CD14-positive monocyte (primary cell): ENCODE results near the gene CCNC. TPM values are rescaled to one million over a fixed set of nuclear protein-coding genes. Genes with fewer than 3 reads are reported as not detected.

Source experiments
- DNase-seq, 3 donors: peaks; one replicate each; pipeline ENCODE4 v3.0.0-alpha.2; 2011 to 2022
- H2AFZ ChIP-seq: 2 replicates; pipeline ENCODE4 v1.6.0; 2012; ENCODE audit warnings: mild to moderate bottlenecking, low read depth, low read length, inconsistent platforms; ENCODE audit not compliant: insufficient read depth, poor library complexity, severe bottlenecking
- H3K27ac ChIP-seq, 2 donors: 1 replicate in 1 of 2; 2 replicates in 1 of 2; pipeline ENCODE4 v1.5.1; 2012 to 2013; ENCODE audit warnings: low read length in 2 of 2, control low read depth in 1 of 2, inconsistent platforms in 1 of 2, low read depth in 1 of 2, mild to moderate bottlenecking in 1 of 2
- H3K27me3 ChIP-seq, 2 donors: one replicate each; pipeline versions ENCODE4 v1.6.0 to v1.6.1; 2011 to 2013; ENCODE audit warnings: low read length in 2 of 2; ENCODE audit not compliant: control insufficient read depth in 2 of 2, insufficient read depth in 2 of 2
- H3K36me3 ChIP-seq, 2 donors: replicated peaks in 1 of 2; 1 replicate in 1 of 2; 2 replicates in 1 of 2; pipeline versions ENCODE4 v1.5.1 to v1.6.1; 2012 to 2013; ENCODE audit warnings: low read length in 2 of 2, control low read depth in 1 of 2, inconsistent platforms in 1 of 2, mild to moderate bottlenecking in 1 of 2; ENCODE audit not compliant: insufficient read depth in 2 of 2, control insufficient read depth in 1 of 2
- H3K4me1 ChIP-seq, 2 donors: 1 replicate in 1 of 2; 2 replicates in 1 of 2; pipeline versions ENCODE4 v1.5.1 to v1.6.1; 2012 to 2013; ENCODE audit warnings: low read length in 2 of 2, control low read depth in 1 of 2, inconsistent platforms in 1 of 2, mild to moderate bottlenecking in 1 of 2, moderate library complexity in 1 of 2; ENCODE audit not compliant: insufficient read depth in 2 of 2, control insufficient read depth in 1 of 2
- H3K4me2 ChIP-seq: replicated peaks from 2 replicates; pipeline ENCODE3; 2012; ENCODE audit warnings: low read length, moderate library complexity, mild to moderate bottlenecking; ENCODE audit not compliant: poor library complexity, severe bottlenecking; ENCODE audit errors: extremely low read depth
- H3K4me3 ChIP-seq, 3 experiments: fragments of 200-600 bp in 1 of 3; sonication (generic) in 1 of 3; replicated peaks in 1 of 3; 1 replicate in 2 of 3; 2 replicates in 1 of 3; pipeline ENCODE4 v1.5.1; 2011 to 2013; ENCODE audit warnings: low read length in 3 of 3, mild to moderate bottlenecking in 3 of 3, control low read depth in 2 of 3, low read depth in 2 of 3, inconsistent platforms in 1 of 3, moderate library complexity in 1 of 3
- H3K79me2 ChIP-seq: 2 replicates; pipeline ENCODE4 v1.6.0; 2012; ENCODE audit warnings: mild to moderate bottlenecking, control low read depth, inconsistent platforms, low read length, moderate library complexity; ENCODE audit not compliant: insufficient read depth
- H3K9ac ChIP-seq: 2 replicates; pipeline ENCODE4 v1.6.0; 2017; ENCODE audit warnings: low read length, mild to moderate bottlenecking; ENCODE audit not compliant: insufficient read depth, poor library complexity, severe bottlenecking
- H3K9me3 ChIP-seq, 2 donors: replicated peaks in 1 of 2; 1 replicate in 1 of 2; 2 replicates in 1 of 2; pipeline versions ENCODE4 v1.5.1 to v1.6.1; 2012 to 2013; ENCODE audit warnings: low read length in 2 of 2, control low read depth in 1 of 2; ENCODE audit not compliant: control insufficient read depth in 1 of 2, insufficient read depth in 1 of 2
- H4K20me1 ChIP-seq: 2 replicates; pipeline ENCODE4 v1.6.0; 2012; ENCODE audit warnings: mild to moderate bottlenecking, low read length, control low read depth, moderate library complexity; ENCODE audit not compliant: insufficient read depth
- H3K27ac Mint-ChIP-seq, 7 donors: one replicate each; pipeline ENCODE4 v1.8.0; 2020; ENCODE audit warnings: mild to moderate bottlenecking in 7 of 7, mixed read lengths in 7 of 7, moderate library complexity in 6 of 7, inconsistent platforms in 2 of 7
- H3K27me3 Mint-ChIP-seq, 3 donors: one replicate each; pipeline ENCODE4 v1.8.0; 2021 to 2022; ENCODE audit warnings: low read depth in 3 of 3, mild to moderate bottlenecking in 3 of 3, mixed read lengths in 3 of 3, moderate library complexity in 3 of 3, inconsistent platforms in 1 of 3
- H3K36me3 Mint-ChIP-seq, 2 donors: one replicate each; pipeline ENCODE4 v1.8.0; 2020; ENCODE audit warnings: mixed read lengths in 2 of 2, inconsistent platforms in 1 of 2, mild to moderate bottlenecking in 1 of 2
- H3K4me1 Mint-ChIP-seq: one replicate; pipeline ENCODE4 v1.8.0; 2020; ENCODE audit warnings: mild to moderate bottlenecking, mixed read lengths
- H3K4me3 Mint-ChIP-seq, 2 donors: one replicate each; pipeline ENCODE4 v1.8.0; 2020; ENCODE audit warnings: mild to moderate bottlenecking in 2 of 2, mixed read lengths in 2 of 2, moderate library complexity in 1 of 2
- H3K9me3 Mint-ChIP-seq, 7 donors: one replicate each; pipeline ENCODE4 v1.8.0; 2020 to 2022; ENCODE audit warnings: mixed read lengths in 7 of 7, mild to moderate bottlenecking in 6 of 7, moderate library complexity in 6 of 7, inconsistent platforms in 2 of 7
- WGBS: methylation state at CpG from one replicate; pipeline ENCODE4 v1.1.5; 2013; ENCODE audit warnings: missing lambda C conversion rate; ENCODE audit not compliant: insufficient coverage; 5-methylcytosine and 5-hydroxymethylcytosine counted together
- intact Hi-C, 2 donors: fragments of 100-400 bp; cut with micrococcal nuclease; formaldehyde crosslinking; loops; one replicate each; pipeline versions ENCODE4 v1.15.0 to v1.15.1; 2023
- polyA plus RNA-seq, 3 donors: library from polyadenylated mRNA; depleted of rRNA in 1 of 3; unstranded in 2 of 3; stranded (reverse) in 1 of 3; fragments of 300-500 nt in 2 of 3; fragments of >200 nt in 1 of 3; fragmentation: Illumina TruSeq in 2 of 3; gene quantifications; 1 replicate in 2 of 3; 2 replicates in 1 of 3; pipeline ENCODE4 v1.2.3, GENCODE V29; 2012 to 2021
- TF ChIP-seq, protein P1 (sequence below): fragments of 200-600 bp; IDR thresholded peaks from one replicate; pipeline ENCODE4 v1.8.0; 2022; ENCODE audit warnings: antibody characterized with exemption, mild to moderate bottlenecking

CCNC gene
- polyA plus RNA-seq, 3 donors: 14.9 to 41.9 (median 35.6) TPM

DNA sequence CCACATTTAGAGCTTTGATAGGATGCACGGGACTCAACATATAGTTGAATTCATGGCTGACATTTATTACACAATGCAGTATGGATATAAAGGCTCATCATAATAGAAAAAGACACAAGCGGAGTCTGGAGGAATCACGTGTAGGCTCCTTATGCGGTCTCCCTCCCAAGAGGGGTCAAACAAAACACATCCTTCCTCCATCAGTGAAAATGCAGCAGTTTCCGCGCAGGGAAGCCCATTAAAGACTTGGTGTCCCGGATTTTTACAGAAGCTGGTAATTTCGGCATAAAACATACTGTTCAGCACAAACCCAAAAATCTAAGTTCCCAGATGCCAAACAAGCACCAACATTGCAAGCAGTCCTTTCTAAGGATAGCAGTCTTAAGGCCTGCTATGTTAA, 54.4 kb downstream of the CCNC start:
- Mint-ChIP-seq H3K27me3 (peaks cover 10 to 32% (median 26%) of the 10 kb centered on the region in 3 donors), H3K4me1 (peaks cover 14% of the 10 kb centered on the region), H3K9me3 (peaks cover 0 to 2% (median 0%) of the 10 kb centered on the region in 7 donors), H3K36me3 (peaks cover 0 to 3% of the 10 kb centered on the region in 2 donors), H3K27ac (peak overlapping the region in 1 of 7 donors; percentile 10), H3K4me3 (peak overlapping the region; percentile 12 to 39)
- Histone ChIP-seq H3K4me2 (peak overlapping the region; percentile 92), H3K4me3 (no peak overlapping the region), H2AFZ (peak overlapping the region; percentile 96), H4K20me1 (no peaks in the 10 kb centered on the region), H3K9me3 (no peaks in the 10 kb centered on the region), H3K27me3 (peaks cover 0 to 15% of the 10 kb centered on the region in 2 donors), H3K4me1 (peaks cover 10 to 11% of the 10 kb centered on the region in 2 donors), H3K9ac (no peak overlapping the region), H3K79me2 (no peaks in the 10 kb centered on the region), H3K27ac (no peak overlapping the region), H3K36me3 (no peaks in the 10 kb centered on the region)
- DNase-seq: no peak
- WGBS: 76% methylated on average over 7 of the region's 8 CpGs
- TF ChIP-seq, protein P1, sequence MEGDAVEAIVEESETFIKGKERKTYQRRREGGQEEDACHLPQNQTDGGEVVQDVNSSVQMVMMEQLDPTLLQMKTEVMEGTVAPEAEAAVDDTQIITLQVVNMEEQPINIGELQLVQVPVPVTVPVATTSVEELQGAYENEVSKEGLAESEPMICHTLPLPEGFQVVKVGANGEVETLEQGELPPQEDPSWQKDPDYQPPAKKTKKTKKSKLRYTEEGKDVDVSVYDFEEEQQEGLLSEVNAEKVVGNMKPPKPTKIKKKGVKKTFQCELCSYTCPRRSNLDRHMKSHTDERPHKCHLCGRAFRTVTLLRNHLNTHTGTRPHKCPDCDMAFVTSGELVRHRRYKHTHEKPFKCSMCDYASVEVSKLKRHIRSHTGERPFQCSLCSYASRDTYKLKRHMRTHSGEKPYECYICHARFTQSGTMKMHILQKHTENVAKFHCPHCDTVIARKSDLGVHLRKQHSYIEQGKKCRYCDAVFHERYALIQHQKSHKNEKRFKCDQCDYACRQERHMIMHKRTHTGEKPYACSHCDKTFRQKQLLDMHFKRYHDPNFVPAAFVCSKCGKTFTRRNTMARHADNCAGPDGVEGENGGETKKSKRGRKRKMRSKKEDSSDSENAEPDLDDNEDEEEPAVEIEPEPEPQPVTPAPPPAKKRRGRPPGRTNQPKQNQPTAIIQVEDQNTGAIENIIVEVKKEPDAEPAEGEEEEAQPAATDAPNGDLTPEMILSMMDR: no peak
- intact Hi-C loops: no loop called here

DNA sequence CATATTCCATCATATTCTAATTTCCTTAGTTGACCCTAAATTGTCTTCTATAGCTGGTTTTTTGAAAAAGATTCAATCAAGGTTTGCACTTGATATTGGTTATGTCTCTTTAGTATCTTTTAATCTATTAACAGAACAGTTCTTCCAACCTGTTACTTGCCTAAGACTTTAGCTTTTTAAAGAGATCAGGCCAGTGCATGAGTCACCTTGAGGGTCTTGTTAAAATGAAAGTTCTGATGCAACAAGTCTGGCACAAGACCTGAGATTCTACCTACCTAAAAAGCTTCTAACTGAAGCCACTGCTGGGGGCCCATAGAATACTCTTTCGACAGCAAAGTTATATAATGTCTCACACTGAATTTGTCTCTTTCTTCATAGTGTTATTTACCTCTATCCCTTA, 56.4 kb downstream of the CCNC start:
- no peaks in the 10 kb centered on the region for H4K20me1 ChIP-seq
- peaks cover 2 to 4% of the 10 kb centered on the region in 2 donors for H3K36me3 ChIP-seq
- H3K79me2 ChIP-seq: no peaks in the 10 kb centered on the region
- Mint-ChIP-seq H3K4me1 (peaks cover 14% of the 10 kb centered on the region), H3K4me3 (no peak overlapping the region), H3K36me3 (peaks cover 4 to 9% of the 10 kb centered on the region in 2 donors), H3K27ac (no peak overlapping the region), H3K27me3 (peaks cover 5 to 21% (median 16%) of the 10 kb centered on the region in 3 donors), H3K9me3 (peaks cover 0 to 2% (median 0%) of the 10 kb centered on the region in 7 donors)
- peaks cover 0 to 10% of the 10 kb centered on the region in 2 donors for H3K27me3 ChIP-seq
- no peak overlapping the region for H3K4me3 ChIP-seq
- H3K27ac ChIP-seq: no peak overlapping the region
- no peak for DNase-seq
- H3K9ac ChIP-seq: no peak overlapping the region
- TF ChIP-seq, protein P1: no peak
- no CpG with 5 or more reads among the region's 1 CpG for whole genome bisulfite sequencing
- H2AFZ ChIP-seq: no peak overlapping the region
- H3K9me3 ChIP-seq: no peaks in the 10 kb centered on the region
- intact Hi-C loops: no loop called here
- H3K4me2 ChIP-seq: no peak overlapping the region
- H3K4me1 ChIP-seq: peaks cover 10 to 11% of the 10 kb centered on the region in 2 donors
